Osteoblast (primary cell): Measurements from ENCODE around the gene VPS25. TPM values are rescaled to one million over a fixed set of nuclear protein-coding genes. Genes with fewer than 3 reads are reported as not detected.

ENCODE experiments used
- DNase-seq: peaks from one replicate; pipeline ENCODE4 v3.0.0; 2011; ENCODE audit warnings: low spot score, mixed read lengths; ENCODE audit not compliant: insufficient read length; ENCODE audit errors: missing footprints
- H2AFZ ChIP-seq: 2 replicates; pipeline ENCODE4 v1.6.0; 2011; ENCODE audit warnings: mild to moderate bottlenecking, low read length
- H3K27ac ChIP-seq: 2 replicates; pipeline ENCODE4 v1.5.1; 2011; ENCODE audit warnings: mild to moderate bottlenecking, low read depth, low read length, moderate library complexity
- H3K27me3 ChIP-seq: 2 replicates; pipeline ENCODE4 v1.6.0; 2012; ENCODE audit warnings: mild to moderate bottlenecking, control low read depth, inconsistent platforms, low read length, moderate library complexity; ENCODE audit not compliant: insufficient read depth
- H3K36me3 ChIP-seq: 2 replicates; pipeline ENCODE4 v1.5.1; 2011; ENCODE audit warnings: mild to moderate bottlenecking, low read length, control low read depth, moderate library complexity; ENCODE audit not compliant: insufficient read depth
- H3K4me1 ChIP-seq: 2 replicates; pipeline ENCODE4 v1.5.1; 2011; ENCODE audit warnings: mild to moderate bottlenecking, low read length, control low read depth, moderate library complexity; ENCODE audit not compliant: insufficient read depth
- H3K4me2 ChIP-seq: 2 replicates; pipeline ENCODE4 v1.6.0; 2011; ENCODE audit warnings: mild to moderate bottlenecking, low read length; ENCODE audit not compliant: insufficient read depth
- H3K4me3 ChIP-seq: fragments of 200-600 bp; sonication (generic); 3 replicates; pipeline ENCODE4 v1.5.1; 2012; ENCODE audit warnings: mild to moderate bottlenecking, low read length, inconsistent platforms; ENCODE audit not compliant: insufficient read depth
- H3K79me2 ChIP-seq: 2 replicates; pipeline ENCODE4 v1.6.0; 2012; ENCODE audit warnings: mild to moderate bottlenecking, low read length, control low read depth, inconsistent platforms; ENCODE audit not compliant: insufficient read depth
- H3K9me3 ChIP-seq: 2 replicates; pipeline ENCODE4 v1.5.1; 2011; ENCODE audit warnings: low read depth, low read length, control low read depth
- H4K20me1 ChIP-seq: 2 replicates; pipeline ENCODE4 v1.6.0; 2012; ENCODE audit warnings: mild to moderate bottlenecking, low read length, control low read depth; ENCODE audit not compliant: insufficient read depth
- total RNA-seq: library from RNA; depleted of rRNA; stranded (reverse); fragments of >200 nt; gene quantifications from 2 replicates; pipeline ENCODE4 v1.2.3, GENCODE V29; 2012
- TF ChIP-seq, protein P1 (sequence below): IDR thresholded peaks from 2 replicates; pipeline ENCODE4 v1.5.1; 2011; ENCODE audit warnings: mild to moderate bottlenecking, low read depth, low read length, moderate library complexity; ENCODE audit errors: extremely low read depth

Gene VPS25
- total RNA-seq, 1 donor: 46.7 TPM

GRCh38 chr17:42779936-42780850 lies 6.9 kb downstream of the VPS25 start, which contains the start of gene WNK4:
Gene WNK4 (plus strand): TSS chr17:42780610. CDS start chr17:42780699, 89 bp downstream.
- DNase-seq: peak; percentile 94
- TF ChIP-seq, protein P1, sequence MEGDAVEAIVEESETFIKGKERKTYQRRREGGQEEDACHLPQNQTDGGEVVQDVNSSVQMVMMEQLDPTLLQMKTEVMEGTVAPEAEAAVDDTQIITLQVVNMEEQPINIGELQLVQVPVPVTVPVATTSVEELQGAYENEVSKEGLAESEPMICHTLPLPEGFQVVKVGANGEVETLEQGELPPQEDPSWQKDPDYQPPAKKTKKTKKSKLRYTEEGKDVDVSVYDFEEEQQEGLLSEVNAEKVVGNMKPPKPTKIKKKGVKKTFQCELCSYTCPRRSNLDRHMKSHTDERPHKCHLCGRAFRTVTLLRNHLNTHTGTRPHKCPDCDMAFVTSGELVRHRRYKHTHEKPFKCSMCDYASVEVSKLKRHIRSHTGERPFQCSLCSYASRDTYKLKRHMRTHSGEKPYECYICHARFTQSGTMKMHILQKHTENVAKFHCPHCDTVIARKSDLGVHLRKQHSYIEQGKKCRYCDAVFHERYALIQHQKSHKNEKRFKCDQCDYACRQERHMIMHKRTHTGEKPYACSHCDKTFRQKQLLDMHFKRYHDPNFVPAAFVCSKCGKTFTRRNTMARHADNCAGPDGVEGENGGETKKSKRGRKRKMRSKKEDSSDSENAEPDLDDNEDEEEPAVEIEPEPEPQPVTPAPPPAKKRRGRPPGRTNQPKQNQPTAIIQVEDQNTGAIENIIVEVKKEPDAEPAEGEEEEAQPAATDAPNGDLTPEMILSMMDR: no peak
- peak within 1 kb of the TSS; percentile 54 for H2AFZ ChIP-seq
- peaks cover 3% of the 10 kb centered on the region for H4K20me1 ChIP-seq
- peak within 1 kb of the TSS; percentile 74 for H3K4me3 ChIP-seq
- peaks cover 34% of the 10 kb centered on the region for H3K4me1 ChIP-seq
- H3K79me2 ChIP-seq: peaks cover 15% of the 10 kb centered on the region
- no peaks in the 10 kb centered on the region for H3K27me3 ChIP-seq
- no peaks in the 10 kb centered on the region for H3K9me3 ChIP-seq
- H3K27ac ChIP-seq: peak within 1 kb of the TSS; percentile 8
- H3K36me3 ChIP-seq: peaks cover 29% of the 10 kb centered on the region
- H3K4me2 ChIP-seq: peak within 1 kb of the TSS; percentile 83

- Histone ChIP-seq H4K20me1 (peaks cover 3% of the 10 kb centered on the region), H3K36me3 (peaks cover 24% of the 10 kb centered on the region), H3K27me3 (no peaks in the 10 kb centered on the region), H3K4me3 (peak overlapping the region; percentile 74), H3K79me2 (peaks cover 15% of the 10 kb centered on the region), H2AFZ (no peak overlapping the region), H3K4me2 (peak overlapping the region; percentile 83), H3K27ac (peak overlapping the region; percentile 8), H3K9me3 (no peaks in the 10 kb centered on the region), H3K4me1 (peaks cover 26% of the 10 kb centered on the region)
- TF ChIP-seq, protein P1: no peak
- peak; percentile 91 for DNase-seq
These were observed 7.8 kb downstream of the VPS25 start for GRCh38 chr17:42780851-42781638.

GRCh38 chr17:42781639-42782165 lies 8.5 kb downstream of the VPS25 start:
- peaks cover 3% of the 10 kb centered on the region for H4K20me1 ChIP-seq
- peak overlapping the region; percentile 8 for H3K27ac ChIP-seq
- no peaks in the 10 kb centered on the region for H3K27me3 ChIP-seq
- H3K36me3 ChIP-seq: peaks cover 21% of the 10 kb centered on the region
- peak; percentile 92 for DNase-seq
- H3K4me3 ChIP-seq: peak overlapping the region; percentile 74
- H2AFZ ChIP-seq: no peak overlapping the region
- H3K79me2 ChIP-seq: peaks cover 15% of the 10 kb centered on the region
- H3K4me1 ChIP-seq: peaks cover 25% of the 10 kb centered on the region
- no peaks in the 10 kb centered on the region for H3K9me3 ChIP-seq
- TF ChIP-seq, protein P1: no peak
- peak overlapping the region; percentile 83 for H3K4me2 ChIP-seq
